22Rv1 (cell line): ENCODE data around the gene PSMB11.

Experiments
- ZFX ChIP-seq: fragments of 450-650 bp; IDR thresholded peaks from 2 replicates; pipeline ENCODE4 v1.6.1; 2017; ENCODE audit warnings: antibody characterized with exemption, borderline replicate concordance
- TF ChIP-seq, protein P1 (sequence below): fragments of 450-650 bp; IDR thresholded peaks from 2 replicates; pipeline ENCODE4 v1.5.1; 2017; ENCODE audit warnings: mild to moderate bottlenecking

DNA sequence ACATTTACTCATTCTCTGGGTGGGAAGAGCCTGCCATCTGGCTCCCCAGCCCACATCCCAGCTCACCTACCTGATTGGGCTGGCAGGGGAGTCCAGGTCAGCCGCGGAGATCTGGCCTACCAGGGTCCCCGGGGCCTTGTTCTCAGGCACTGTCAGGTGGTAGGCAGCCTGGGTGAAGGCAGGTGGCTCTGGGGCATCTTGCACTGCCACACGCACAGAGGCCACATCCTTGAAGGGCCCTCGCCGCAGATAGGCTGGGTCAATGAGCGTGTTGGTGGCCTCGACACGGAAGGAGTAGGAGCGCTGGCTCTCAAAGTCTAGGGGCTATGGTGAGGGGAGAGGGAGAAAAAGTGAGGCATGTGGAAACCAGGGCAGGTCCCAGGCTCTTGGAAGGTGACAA is 11.4 kb downstream of the PSMB11 start:
- TF ChIP-seq, protein P1, sequence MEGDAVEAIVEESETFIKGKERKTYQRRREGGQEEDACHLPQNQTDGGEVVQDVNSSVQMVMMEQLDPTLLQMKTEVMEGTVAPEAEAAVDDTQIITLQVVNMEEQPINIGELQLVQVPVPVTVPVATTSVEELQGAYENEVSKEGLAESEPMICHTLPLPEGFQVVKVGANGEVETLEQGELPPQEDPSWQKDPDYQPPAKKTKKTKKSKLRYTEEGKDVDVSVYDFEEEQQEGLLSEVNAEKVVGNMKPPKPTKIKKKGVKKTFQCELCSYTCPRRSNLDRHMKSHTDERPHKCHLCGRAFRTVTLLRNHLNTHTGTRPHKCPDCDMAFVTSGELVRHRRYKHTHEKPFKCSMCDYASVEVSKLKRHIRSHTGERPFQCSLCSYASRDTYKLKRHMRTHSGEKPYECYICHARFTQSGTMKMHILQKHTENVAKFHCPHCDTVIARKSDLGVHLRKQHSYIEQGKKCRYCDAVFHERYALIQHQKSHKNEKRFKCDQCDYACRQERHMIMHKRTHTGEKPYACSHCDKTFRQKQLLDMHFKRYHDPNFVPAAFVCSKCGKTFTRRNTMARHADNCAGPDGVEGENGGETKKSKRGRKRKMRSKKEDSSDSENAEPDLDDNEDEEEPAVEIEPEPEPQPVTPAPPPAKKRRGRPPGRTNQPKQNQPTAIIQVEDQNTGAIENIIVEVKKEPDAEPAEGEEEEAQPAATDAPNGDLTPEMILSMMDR = no peak
- no peak for TF ChIP-seq ZFX
